Measurements from ENCODE around the gene ZNF385D.

DNA sequence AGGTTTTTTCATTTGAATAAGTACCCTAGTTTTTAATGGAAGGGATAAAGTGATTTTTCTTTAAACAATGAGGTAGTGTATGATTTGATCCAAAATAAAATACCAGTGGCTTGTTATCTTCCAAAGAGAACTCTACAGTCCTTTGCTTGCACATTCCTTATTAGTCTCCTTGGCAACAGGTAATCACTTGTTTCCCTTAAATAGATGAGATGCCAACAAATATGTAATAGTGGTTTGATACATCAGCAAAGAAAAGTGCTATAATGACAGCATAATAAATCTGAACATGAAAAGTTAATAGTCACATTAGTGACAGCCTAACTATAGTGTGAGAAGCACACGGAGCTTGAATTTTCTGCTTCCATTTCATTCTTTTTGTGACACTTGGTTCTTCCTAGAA lies 360.2 kb downstream of the ZNF385D start:
- TF ChIP-seq POLR2A (IDR thresholded peaks at IDR 0.05), result no peak
- TF ChIP-seq, protein P1, sequence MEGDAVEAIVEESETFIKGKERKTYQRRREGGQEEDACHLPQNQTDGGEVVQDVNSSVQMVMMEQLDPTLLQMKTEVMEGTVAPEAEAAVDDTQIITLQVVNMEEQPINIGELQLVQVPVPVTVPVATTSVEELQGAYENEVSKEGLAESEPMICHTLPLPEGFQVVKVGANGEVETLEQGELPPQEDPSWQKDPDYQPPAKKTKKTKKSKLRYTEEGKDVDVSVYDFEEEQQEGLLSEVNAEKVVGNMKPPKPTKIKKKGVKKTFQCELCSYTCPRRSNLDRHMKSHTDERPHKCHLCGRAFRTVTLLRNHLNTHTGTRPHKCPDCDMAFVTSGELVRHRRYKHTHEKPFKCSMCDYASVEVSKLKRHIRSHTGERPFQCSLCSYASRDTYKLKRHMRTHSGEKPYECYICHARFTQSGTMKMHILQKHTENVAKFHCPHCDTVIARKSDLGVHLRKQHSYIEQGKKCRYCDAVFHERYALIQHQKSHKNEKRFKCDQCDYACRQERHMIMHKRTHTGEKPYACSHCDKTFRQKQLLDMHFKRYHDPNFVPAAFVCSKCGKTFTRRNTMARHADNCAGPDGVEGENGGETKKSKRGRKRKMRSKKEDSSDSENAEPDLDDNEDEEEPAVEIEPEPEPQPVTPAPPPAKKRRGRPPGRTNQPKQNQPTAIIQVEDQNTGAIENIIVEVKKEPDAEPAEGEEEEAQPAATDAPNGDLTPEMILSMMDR (IDR thresholded peaks at IDR 0.05), result no peak

Data from thyroid gland (tissue), 4 donors.